C4-2B (cell line): ENCODE results near the gene GPR27.

Source experiments
- H3K27ac ChIP-seq: fragments of 450-650 bp; 2 replicates; pipeline ENCODE4 v1.5.1; 2017
- ZFX ChIP-seq: fragments of 450-650 bp; IDR thresholded peaks from 2 replicates; pipeline ENCODE4 v1.6.1; 2017
- TF ChIP-seq, protein P1 (sequence below): fragments of 450-650 bp; conservative IDR thresholded peaks from 2 replicates; pipeline ENCODE4 v1.5.1; 2017; ENCODE audit warnings: mild to moderate bottlenecking

The GPR27 gene

DNA sequence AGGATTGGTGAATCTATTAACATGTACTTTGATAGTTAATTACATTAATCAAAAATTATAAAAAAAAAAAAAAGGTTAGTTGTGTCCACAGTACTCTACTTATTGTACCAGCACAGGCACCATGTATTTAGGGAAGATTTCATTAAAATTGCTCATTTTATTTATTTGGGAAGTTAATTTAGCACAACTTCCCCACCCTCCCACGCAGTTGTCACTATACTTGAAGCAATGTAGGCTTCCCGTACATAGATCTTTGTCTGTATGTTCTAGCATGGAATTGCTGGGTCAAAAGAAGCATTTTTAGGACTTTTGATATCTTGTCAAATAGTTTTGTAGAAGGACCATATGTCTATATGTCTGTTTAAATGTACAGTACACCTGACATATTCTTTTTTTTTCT is 4.4 kb downstream of the GPR27 start:
- no peak overlapping the region for H3K27ac ChIP-seq
- no peak for TF ChIP-seq ZFX
- TF ChIP-seq, protein P1, sequence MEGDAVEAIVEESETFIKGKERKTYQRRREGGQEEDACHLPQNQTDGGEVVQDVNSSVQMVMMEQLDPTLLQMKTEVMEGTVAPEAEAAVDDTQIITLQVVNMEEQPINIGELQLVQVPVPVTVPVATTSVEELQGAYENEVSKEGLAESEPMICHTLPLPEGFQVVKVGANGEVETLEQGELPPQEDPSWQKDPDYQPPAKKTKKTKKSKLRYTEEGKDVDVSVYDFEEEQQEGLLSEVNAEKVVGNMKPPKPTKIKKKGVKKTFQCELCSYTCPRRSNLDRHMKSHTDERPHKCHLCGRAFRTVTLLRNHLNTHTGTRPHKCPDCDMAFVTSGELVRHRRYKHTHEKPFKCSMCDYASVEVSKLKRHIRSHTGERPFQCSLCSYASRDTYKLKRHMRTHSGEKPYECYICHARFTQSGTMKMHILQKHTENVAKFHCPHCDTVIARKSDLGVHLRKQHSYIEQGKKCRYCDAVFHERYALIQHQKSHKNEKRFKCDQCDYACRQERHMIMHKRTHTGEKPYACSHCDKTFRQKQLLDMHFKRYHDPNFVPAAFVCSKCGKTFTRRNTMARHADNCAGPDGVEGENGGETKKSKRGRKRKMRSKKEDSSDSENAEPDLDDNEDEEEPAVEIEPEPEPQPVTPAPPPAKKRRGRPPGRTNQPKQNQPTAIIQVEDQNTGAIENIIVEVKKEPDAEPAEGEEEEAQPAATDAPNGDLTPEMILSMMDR = no peak

DNA sequence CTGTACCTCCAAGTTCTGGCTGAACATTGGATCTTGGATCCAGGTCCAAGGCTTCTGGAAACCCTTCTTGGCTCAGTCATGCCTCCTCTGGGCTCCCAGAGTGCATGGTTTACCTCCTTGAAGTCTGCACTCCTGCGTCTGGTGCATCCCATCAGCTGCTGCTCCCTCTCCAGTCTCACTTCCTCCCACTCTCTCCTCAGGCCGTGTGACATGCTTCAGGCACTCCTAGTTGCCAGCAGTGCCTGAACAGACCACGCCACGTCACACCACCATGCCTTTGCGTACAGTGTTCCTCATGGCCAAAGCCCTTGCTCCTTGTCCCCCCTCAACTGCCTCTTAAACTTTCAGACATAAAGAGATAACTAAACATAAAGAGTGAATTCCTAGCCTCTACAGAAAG is 5.7 kb downstream of the GPR27 start:
- no peak overlapping the region for H3K27ac ChIP-seq
- TF ChIP-seq, protein P1 = no peak
- TF ChIP-seq ZFX = no peak

DNA sequence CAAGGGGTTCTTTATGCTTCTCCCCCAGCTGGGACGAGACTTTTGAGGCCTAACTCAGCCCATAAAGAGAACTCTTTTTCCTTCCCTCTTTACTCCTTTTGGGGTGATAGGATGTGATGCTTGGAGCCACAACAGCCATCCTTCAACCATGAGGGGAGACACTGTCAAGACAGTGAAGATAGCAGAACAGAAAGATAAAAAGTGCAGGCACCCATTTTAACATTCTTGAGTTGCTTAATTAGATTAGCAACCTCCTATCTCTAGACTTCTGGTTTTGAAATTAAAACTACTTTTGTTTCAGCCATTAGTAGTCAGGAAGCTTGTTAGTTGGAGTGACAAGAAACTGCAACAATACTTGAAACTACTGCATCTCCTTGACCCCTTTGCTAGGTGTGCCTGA is 6.5 kb downstream of the GPR27 start:
- H3K27ac ChIP-seq = no peak overlapping the region
- TF ChIP-seq, protein P1 = no peak
- no peak for TF ChIP-seq ZFX

DNA sequence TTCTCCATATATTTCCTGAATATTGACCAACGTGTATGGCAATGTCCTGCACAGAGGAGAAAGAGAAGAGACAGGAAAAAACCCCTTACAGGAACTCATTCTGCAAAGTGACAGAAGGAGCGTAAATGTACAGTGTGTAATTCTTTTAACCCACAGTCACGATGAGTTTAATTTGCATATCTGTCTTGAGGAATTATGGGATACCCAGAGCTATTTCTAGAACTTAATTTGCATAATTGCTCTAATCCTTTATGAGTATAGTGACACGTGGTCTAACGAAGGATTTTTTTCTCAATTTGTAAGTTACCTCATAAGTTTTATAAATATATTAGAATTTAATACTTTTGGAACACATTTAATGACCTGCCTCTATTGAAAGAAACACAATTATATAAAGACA is 9.8 kb downstream of the GPR27 start:
- TF ChIP-seq, protein P1 = no peak
- TF ChIP-seq ZFX = no peak
- H3K27ac ChIP-seq = no peak overlapping the region

DNA sequence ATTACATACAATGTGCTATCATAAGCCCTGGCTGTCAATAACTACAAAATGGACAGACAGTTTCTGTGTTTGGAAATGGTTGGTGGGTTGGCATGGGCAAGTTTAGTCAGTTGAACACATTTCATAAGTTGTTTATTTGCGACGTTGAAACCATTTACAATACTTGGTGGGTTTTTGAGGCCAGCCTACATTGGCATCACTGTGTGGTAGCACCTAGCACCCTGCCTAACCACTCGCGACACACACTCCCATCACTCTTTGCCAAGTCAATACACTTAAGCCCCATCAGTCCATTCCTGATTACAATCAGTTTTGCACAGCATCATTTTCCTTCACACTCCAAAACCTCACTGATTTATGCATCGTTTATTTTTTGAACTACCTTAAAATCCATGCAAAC is 17.5 kb downstream of the GPR27 start:
- H3K27ac ChIP-seq = no peak overlapping the region
- TF ChIP-seq, protein P1 = no peak
- no peak for TF ChIP-seq ZFX

DNA sequence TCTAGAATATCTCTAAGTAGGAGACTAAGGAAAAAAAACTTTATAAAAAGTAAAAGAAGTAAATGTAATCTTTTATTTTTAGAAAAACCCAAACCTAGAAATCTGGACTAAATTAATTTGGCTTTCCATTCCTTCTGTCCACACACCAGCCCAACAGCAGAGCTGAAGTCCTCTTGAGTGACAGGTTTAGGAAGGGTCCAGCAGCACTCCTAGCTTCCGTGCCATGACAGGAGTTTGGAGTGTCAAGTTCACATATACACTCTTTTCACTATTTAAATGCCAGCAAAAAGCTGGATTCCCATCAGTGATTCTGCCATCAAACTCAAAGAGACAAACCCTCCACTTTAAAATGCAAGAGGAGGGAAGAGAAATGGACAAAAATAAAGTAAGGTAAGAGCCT is 18.2 kb downstream of the GPR27 start:
- H3K27ac ChIP-seq = no peak overlapping the region
- TF ChIP-seq ZFX = no peak
- TF ChIP-seq, protein P1 = no peak

DNA sequence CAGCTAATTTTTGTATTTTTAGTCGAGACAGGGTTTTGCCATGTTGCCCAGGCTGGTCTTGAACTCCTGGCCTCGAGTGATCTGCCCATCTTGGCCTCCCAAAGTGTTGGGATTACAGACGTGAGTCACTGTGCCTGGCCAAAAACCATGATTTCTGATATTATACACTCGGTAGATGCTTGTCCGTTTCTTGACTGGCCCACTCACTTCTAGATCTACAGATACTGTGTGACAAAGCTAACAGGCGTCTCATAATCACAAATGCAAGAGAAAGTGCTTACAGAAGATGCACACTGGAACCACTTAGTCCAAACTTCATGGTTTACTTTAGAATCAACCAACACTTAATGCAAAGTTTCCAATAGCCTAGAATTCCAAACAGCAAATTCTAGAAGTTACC is 22.9 kb downstream of the GPR27 start:
- H3K27ac ChIP-seq = no peak overlapping the region
- TF ChIP-seq ZFX = no peak
- TF ChIP-seq, protein P1 = no peak
